Astrocyte (in vitro differentiated cells and primary cell): ENCODE data around the gene HSFX1.

Experiments
- EZH2 ChIP-seq: IDR thresholded peaks from 2 replicates; pipeline ENCODE4 v1.6.1; 2012; ENCODE audit warnings: mild to moderate bottlenecking, low read length, inconsistent platforms; ENCODE audit not compliant: insufficient read depth
- TF ChIP-seq, protein P1 (sequence below): IDR thresholded peaks from 2 replicates; pipeline ENCODE4 v1.5.1; 2011; ENCODE audit warnings: low read depth, mild to moderate bottlenecking, inconsistent platforms, low read length, moderate library complexity; ENCODE audit not compliant: insufficient read depth

- TF ChIP-seq EZH2, result no peak
- TF ChIP-seq, protein P1, sequence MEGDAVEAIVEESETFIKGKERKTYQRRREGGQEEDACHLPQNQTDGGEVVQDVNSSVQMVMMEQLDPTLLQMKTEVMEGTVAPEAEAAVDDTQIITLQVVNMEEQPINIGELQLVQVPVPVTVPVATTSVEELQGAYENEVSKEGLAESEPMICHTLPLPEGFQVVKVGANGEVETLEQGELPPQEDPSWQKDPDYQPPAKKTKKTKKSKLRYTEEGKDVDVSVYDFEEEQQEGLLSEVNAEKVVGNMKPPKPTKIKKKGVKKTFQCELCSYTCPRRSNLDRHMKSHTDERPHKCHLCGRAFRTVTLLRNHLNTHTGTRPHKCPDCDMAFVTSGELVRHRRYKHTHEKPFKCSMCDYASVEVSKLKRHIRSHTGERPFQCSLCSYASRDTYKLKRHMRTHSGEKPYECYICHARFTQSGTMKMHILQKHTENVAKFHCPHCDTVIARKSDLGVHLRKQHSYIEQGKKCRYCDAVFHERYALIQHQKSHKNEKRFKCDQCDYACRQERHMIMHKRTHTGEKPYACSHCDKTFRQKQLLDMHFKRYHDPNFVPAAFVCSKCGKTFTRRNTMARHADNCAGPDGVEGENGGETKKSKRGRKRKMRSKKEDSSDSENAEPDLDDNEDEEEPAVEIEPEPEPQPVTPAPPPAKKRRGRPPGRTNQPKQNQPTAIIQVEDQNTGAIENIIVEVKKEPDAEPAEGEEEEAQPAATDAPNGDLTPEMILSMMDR, result no peak
Observed at GRCh38 chrX:149804102-149804501, 30.2 kb downstream of the HSFX1 start.
